Skeletal muscle cell (primary cell): ENCODE measurements around the gene LRRC25.
A peak's percentile ranks its signal among the peaks of the same experiment; 100 is the strongest.

ENCODE experiments used
- DNase-seq: peaks from one replicate; pipeline ENCODE4 v3.0.0-alpha.2; 2010; ENCODE audit warnings: low read depth
- H3K4me3 ChIP-seq: 2 replicates; pipeline ENCODE4 v1.5.1; 2011; ENCODE audit warnings: low read depth, mild to moderate bottlenecking, control low read depth, low read length, moderate library complexity

LRRC25 gene

GRCh38 chr19:18436671-18437490, 39.5 kb upstream of the LRRC25 start:
- peak; percentile 42 for DNase-seq
- H3K4me3 ChIP-seq = peak overlapping the region; percentile 57

GRCh38 chr19:18435842-18436670, 38.6 kb upstream of the LRRC25 start:
- no peak for DNase-seq
- H3K4me3 ChIP-seq = no peak overlapping the region

DNA sequence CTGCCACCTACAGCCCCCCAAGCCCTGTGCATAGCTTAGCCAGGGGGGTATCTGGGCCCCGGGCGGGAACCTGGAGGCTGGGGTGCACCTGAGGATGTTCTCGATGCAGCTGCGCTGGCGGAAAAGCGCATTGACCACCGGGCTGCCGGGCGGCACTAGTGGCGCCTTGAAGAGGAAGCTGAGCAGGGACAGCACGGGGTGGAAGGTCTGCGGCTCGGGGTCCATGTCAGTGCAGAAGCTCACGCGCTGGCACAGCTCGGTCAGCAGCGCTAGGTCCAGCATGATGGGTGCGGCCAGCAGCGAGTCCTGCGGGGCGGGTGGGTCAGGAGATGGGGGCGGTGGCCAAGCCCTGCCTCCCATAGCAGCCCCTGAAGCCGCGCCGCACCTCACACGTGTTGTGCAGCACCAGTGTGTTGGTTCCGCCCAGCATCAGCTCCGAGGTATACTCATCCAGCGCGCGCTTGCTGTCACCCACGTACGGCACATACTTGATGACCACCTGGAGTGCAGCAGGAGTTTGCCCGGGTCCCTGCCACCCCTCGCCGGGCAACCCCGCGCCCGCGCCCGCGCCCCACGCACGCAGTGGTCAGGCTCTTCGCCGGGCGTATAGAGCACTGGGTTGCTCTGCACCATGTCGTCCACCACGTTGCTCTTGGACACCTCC, 37.9 kb upstream of the LRRC25 start:
- no peak overlapping the region for H3K4me3 ChIP-seq
- DNase-seq = no peak

- DNase-seq = no peak
- no peak overlapping the region for H3K4me3 ChIP-seq
These were observed 37.2 kb upstream of the LRRC25 start for GRCh38 chr19:18434411-18435175.

- H3K4me3 ChIP-seq = peak overlapping the region; percentile 5
- no peak for DNase-seq
These were observed 36.4 kb upstream of the LRRC25 start for GRCh38 chr19:18433735-18434398.

DNA sequence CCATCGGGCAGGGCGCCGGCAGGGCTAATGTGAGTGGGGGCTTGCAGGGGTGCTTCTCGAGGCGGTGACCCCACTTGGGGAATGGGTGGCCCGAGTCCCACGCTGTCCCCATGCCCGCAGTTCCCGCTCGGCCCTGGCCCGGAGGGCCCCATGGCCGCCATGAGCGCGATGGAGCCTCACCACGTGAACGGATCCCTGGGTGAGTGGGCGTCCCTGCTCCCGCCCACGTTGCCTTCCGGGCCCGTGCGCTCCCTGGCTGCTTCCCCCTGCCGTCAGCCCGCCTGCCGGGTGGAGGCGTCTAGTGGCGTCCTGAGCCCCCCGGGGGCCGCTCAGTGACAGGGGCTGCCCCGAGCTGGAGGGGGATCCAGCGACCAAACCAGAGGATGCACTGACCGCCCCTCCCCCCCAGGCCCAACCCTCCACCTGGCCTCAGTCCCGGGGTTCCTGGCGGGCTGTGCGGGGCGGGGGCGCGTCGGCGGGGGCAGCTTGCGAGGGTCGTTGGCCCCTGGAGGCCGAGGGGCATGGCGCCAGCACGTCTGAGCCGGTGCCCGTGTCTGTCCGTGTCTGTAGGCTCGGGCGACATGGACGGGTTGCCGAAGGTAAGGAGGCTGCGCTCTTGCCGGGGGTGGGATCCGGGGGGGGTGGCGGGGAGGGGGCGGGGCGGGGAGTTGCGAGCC, 35.7 kb upstream of the LRRC25 start:
- DNase-seq = no peak
- H3K4me3 ChIP-seq = peak overlapping the region; percentile 25

DNA sequence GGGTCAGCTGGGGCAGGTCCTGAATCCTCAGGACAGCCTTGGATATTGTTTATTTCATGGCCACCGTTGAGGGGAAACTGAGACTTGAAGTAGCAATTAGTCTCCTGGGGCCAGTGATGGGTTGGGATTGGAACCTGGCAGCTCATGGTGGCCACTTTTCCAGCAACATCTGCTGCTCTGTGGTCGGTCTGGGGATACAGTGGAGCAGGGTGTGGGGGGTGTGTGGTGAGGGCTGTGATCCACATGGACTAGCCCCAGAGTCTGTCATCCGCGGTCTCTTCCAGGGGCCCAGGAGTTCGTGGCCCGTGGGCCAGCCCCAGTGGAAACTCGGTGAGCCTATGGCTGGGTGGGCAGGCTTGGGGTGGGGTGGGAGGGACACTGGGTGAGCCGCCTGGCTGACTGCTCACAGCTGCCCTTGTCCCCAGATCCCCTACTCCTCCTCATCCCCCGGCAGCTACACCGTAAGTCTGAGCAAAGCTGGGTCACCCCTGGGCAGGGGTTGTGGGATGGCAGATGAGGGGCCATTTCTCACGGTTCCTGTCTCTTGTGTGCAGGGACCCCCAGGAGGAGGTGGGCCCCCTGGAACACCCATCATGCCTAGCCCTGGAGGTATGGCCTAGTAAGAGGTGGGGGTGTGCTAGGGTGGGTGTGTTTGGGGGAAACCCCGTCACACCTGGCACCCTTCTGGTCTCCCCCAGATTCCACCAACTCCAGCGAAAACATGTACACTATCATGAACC, 35.0 kb upstream of the LRRC25 start:
- H3K4me3 ChIP-seq = no peak overlapping the region
- no peak for DNase-seq

DNA sequence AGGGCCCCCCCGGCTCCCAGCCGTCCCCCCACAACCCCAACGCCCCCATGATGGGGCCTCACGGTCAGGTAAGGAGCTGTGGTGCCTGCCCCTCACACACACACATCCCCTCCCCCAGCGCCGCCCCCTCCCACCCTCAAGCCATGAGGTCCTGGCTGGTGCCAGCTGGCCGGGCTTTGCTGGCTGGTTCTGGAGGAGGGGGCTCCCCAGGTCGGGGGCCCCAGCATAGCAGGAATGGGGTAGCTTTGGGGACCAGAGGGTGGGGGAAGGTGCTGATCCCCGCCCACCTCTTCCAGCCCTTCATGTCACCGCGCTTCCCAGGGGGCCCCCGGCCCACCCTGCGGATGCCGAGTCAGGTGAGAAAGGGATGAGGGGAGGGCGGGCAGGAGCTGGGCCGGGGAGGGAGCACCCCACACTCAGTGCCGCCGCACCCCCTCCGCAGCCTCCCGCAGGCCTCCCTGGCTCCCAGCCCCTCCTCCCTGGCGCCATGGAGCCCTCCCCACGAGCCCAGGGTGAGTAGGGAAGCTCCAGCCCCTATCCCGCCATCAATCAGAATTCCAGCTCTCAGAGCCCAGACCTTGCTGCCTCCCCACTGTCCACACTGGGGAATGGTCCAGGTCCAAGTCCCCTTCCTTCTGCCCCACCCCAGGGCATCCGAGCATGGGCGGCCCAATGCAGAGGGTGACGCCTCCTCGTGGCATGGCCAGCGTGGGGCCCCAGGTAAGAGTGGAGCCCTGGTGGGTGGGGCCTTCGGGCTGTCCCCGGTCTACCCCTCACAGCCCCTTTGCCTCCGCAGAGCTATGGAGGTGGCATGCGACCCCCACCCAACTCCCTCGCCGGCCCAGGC, 34.2 kb upstream of the LRRC25 start:
- H3K4me3 ChIP-seq = no peak overlapping the region
- no peak for DNase-seq

GRCh38 chr19:18430417-18431144, 33.2 kb upstream of the LRRC25 start:
- no peak for DNase-seq
- H3K4me3 ChIP-seq = no peak overlapping the region

DNA sequence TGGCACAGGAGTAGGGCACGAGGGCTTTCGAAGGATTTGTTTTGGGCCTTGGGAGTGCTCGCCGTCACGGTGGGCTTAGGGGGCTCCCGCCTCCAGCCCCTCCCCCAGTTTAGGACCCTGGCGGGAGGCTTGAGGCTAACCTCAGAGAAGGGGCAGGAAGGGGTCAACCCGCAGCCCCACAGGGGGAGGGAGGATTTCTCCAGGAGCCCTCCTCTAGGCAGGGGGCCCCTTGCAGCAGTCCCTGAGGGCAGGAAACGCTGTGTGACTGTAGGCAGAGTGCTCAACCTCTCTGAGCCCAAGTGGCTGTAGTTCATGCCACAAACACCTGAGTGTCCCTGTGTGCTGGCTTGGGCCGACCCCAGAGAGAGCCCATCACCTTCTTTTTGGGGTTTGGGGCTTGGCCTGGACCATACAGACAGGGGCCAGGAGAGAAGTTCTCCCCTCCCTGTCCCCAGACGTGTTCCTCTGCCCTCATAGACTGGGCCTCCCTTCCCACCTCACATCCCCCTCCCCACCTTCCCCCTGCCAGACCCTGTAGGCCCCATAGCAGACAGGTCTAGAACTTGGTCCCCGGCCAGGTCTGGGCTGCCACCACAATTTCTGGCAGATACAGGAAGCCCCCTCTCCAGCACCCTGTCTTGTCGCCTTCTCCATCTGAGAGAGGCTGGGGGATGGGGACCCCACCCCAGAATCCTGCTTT, 32.4 kb upstream of the LRRC25 start:
- no peak overlapping the region for H3K4me3 ChIP-seq
- no peak for DNase-seq

DNA sequence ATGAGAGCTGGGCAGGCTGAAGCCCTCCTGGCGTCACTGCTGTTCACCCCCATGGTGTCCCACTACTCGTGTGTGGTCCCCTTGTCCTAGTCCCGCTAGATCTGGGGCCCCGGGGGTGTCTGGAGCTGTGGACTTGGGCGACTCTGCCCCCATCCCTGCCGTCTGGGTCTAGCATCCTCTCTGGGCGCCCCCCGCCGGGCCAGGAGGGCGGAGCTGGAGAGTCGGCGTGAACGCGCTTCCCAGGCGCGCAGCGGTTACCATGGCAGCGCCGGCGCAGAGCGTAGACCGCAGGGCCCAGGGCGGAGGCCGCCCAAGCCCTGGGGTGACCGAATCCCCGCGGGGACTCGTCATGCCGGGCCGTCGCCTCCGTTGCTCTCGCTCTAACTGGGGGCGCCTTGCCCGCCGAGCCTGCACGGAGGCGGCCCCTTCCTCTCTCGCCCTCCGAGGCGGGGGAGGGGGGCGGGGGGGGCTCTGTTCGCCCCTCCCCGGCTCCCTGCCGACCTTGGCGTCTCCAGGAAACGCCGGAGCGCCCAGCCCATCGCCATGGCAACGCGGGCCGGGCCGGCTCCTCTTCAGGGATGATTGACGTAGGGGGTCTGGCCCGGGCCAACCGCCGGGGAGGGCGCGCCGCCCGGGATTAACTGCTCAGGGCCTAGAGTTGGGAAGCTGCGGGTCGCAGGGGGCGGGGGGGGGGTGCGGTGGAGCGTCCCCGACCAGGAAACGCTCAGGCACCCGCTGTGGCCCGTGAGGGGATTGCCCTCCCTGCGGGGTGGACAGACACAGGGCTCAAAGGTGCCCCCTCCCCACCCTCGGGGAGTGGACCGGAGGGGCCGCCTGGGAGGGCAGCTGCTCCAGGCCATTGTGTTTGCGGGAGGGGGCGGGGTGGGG, 31.6 kb upstream of the LRRC25 start:
- peak overlapping the region; percentile 32 for H3K4me3 ChIP-seq
- DNase-seq = no peak

DNA sequence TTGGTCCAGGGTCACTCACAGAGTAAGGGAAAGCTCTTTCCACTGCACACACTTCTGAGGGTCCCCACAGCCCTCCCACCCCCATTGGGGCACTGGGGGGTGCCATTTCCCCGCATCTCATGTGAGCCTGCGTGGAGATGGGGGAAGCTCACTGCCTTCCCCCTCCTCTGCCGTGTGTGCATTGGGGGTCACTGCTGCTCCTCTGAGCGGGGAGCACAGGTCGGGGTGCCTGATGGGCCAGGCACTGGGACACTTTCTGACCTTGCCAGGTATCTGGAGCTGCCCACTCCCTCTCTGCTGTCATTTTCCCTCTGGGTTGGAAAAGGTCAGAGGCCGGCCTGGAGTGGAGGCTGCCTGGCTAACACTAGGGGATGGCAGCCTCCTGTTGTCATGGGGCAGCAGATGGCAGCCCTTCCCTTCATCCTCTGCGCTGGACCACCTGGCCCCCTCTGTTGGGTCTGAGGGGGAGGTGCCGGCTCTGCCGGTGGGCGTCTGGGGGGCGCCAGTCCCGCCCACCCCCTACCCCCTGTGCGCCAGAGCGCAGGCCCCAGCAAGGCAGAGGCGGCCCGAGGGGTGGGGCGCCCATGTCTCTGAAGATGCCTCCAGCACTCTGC, 30.9 kb upstream of the LRRC25 start:
- DNase-seq = no peak
- H3K4me3 ChIP-seq = no peak overlapping the region

GRCh38 chr19:18427743-18428113, 30.3 kb upstream of the LRRC25 start:
- no peak for DNase-seq

DNA sequence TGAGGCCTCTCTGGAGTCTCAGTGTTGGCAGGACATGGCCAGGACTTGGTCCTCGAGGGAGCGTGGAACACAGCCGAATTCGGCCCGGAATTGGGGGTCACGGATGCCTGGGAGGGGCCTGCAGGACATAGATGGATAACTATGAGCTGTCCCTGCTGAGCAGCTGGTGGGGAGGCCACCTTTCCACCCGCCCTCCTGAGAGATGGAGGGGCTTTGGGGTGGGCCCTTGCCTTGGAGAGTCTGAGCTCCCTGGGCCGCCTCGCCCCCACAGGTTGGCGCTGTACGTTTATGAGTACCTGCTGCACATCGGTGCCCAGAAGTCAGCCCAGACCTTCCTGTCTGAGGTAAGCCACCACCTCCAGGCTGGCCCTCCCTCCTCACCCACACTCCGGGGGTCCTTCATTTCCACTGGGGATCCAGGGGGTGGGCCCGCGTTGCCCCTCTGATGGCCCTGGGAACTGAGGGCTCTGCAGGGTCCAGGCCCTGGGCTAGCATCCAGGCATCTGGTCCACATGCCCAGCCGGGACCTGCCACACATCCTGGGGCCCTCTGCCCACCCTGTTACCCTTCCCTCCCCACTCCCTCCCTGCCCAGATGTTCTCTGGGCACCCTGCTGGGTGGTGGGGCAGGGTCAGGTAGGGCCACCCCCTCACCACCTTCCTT, 29.8 kb upstream of the LRRC25 start:
- H3K4me3 ChIP-seq = no peak overlapping the region
- DNase-seq = no peak

More at GRCh38 chr19:18427743-18428113, 30.3 kb upstream of the LRRC25 start:
- H3K4me3 ChIP-seq = no peak overlapping the region
